ENCODE measurements around the gene ADIPOQ. TPM values are rescaled to one million over a fixed set of nuclear protein-coding genes. Genes with fewer than 3 reads are reported as not detected.

Gene ADIPOQ
- total RNA-seq, 1 donor from 2014 or later = not detected

Other genes with a start within 250 kb of the ADIPOQ start
- gene AHSG, start 229.7 kb upstream of the ADIPOQ start, total RNA-seq = not detected in 2 replicates
- gene FETUB, start 202.3 kb upstream of the ADIPOQ start, total RNA-seq = not detected in 2 replicates
- not detected in 2 replicates for gene HRG, start 176.7 kb upstream of the ADIPOQ start, total RNA-seq
- not detected in 2 replicates for gene KNG1, start 125.4 kb upstream of the ADIPOQ start, total RNA-seq
- 502 and 507 TPM in 2 replicates for gene EIF4A2, start 59.1 kb upstream of the ADIPOQ start, total RNA-seq
- gene RFC4, start 36.2 kb upstream of the ADIPOQ start, total RNA-seq = 116 and 119 TPM in 2 replicates
- gene ST6GAL1, start 87.8 kb downstream of the ADIPOQ start, total RNA-seq = 128 and 132 TPM in 2 replicates